Stomach (tissue), 9 donors: ENCODE measurements around the gene FAM47E. TPM values are rescaled to one million over a fixed set of nuclear protein-coding genes. Genes with fewer than 3 reads are reported as not detected.

Source experiments
- DNase-seq, 2 donors: peaks; one replicate each; pipeline versions ENCODE4 v3.0.0 to v3.0.0-alpha.2; 2013 to 2019
- H3K27ac ChIP-seq, 5 donors: fragments of 200-600 bp in 4 of 5; sonication (generic) in 4 of 5; one replicate each; pipeline ENCODE4 v1.5.1; 2013 to 2019; ENCODE audit warnings: mild to moderate bottlenecking in 1 of 5, moderate library complexity in 1 of 5
- H3K27me3 ChIP-seq, 3 donors: fragments of 200-600 bp; sonication (generic); one replicate each; pipeline ENCODE4 v1.5.1; 2017 to 2019; ENCODE audit warnings: mixed run types in 1 of 3
- H3K36me3 ChIP-seq, 4 donors: fragments of 200-600 bp; sonication (generic); 1 replicate in 3 of 4; 2 replicates in 1 of 4; pipeline ENCODE4 v1.5.1; 2016 to 2019
- H3K4me1 ChIP-seq, 4 donors: fragments of 200-600 bp; sonication (generic); one replicate each; pipeline ENCODE4 v1.5.1; 2016 to 2019
- H3K4me3 ChIP-seq, 4 donors: fragments of 200-600 bp; sonication (generic) in 3 of 4; one replicate each; pipeline ENCODE4 v1.5.1; 2016 to 2019; ENCODE audit warnings: mild to moderate bottlenecking in 1 of 4
- H3K9me3 ChIP-seq, 4 donors: fragments of 200-600 bp; sonication (generic); one replicate each; pipeline ENCODE4 v1.5.1; 2016 to 2019
- EP300 ChIP-seq: sonication (generic); formaldehyde crosslinking; IDR thresholded peaks from one replicate; pipeline ENCODE4 v1.6.1; 2017; ENCODE audit warnings: antibody characterized with exemption
- POLR2A ChIP-seq, 4 donors: fragments of 450-650 bp; IDR thresholded peaks; one replicate each; pipeline ENCODE4 v1.6.1; 2016; ENCODE audit warnings: antibody characterized with exemption in 4 of 4, control low read depth in 2 of 4, mild to moderate bottlenecking in 1 of 4, moderate library complexity in 1 of 4
- POLR2AphosphoS5 ChIP-seq, 3 donors: sonication (generic); formaldehyde crosslinking; IDR thresholded peaks; one replicate each; pipeline ENCODE4 v1.6.1; 2016; ENCODE audit warnings: antibody characterized with exemption in 3 of 3
- WGBS, 5 donors: extraction: QIAGEN DNeasy Blood & Tissue Kit in 3 of 5; methylation state at CpG; one replicate each; pipeline versions ENCODE4 v1.1.5 to v1.1.7; 2013 to 2018; 5-methylcytosine and 5-hydroxymethylcytosine counted together
- intact Hi-C: fragments of 100-400 bp; cut with DNase I; formaldehyde crosslinking; loops from one replicate; pipeline ENCODE4 v1.15.1; 2023; ENCODE audit warnings: low total_unique reads
- polyA plus RNA-seq, 3 donors: library from polyadenylated mRNA; stranded (reverse); fragments of 200-250 nt; gene quantifications; one replicate each; pipeline ENCODE4 v1.2.3, GENCODE V29; 2013
- total RNA-seq, 5 donors: library from RNA; depleted of rRNA; stranded (reverse); fragments of >200 nt; gene quantifications; one replicate each; pipeline versions ENCODE4 v1.1.0 to v1.2.3, GENCODE V29; 2014 to 2016
- TF ChIP-seq, protein P1 (sequence below), 7 experiments: fragments of 450-650 bp in 4 of 7; fragments of 200-600 bp in 3 of 7; sonication (generic) in 3 of 7; IDR thresholded peaks; one replicate each; pipeline ENCODE4 v1.5.1; 2016 to 2019; ENCODE audit warnings: antibody characterized with exemption in 7 of 7, control low read depth in 2 of 7, mild to moderate bottlenecking in 1 of 7
- donor health status: healthy with polysubstance abuse.
- donor health status: Bipolar disorder and iron deficiency.
- donor health status: healthy.

Gene FAM47E
- total and polyA plus RNA-seq, 8 donors = under 0.01 to 10.8 (median 6.5) TPM; not detected in 1

GRCh38 chr4:76292730-76293129 lies 41.2 kb downstream of the FAM47E start:
- DNase-seq = no peak
- TF ChIP-seq POLR2A (IDR thresholded peaks at IDR 0.05) (no peak), EP300 (no peak), POLR2AphosphoS5 (IDR thresholded peaks at IDR 0.05) (no peak)
- TF ChIP-seq, protein P1, sequence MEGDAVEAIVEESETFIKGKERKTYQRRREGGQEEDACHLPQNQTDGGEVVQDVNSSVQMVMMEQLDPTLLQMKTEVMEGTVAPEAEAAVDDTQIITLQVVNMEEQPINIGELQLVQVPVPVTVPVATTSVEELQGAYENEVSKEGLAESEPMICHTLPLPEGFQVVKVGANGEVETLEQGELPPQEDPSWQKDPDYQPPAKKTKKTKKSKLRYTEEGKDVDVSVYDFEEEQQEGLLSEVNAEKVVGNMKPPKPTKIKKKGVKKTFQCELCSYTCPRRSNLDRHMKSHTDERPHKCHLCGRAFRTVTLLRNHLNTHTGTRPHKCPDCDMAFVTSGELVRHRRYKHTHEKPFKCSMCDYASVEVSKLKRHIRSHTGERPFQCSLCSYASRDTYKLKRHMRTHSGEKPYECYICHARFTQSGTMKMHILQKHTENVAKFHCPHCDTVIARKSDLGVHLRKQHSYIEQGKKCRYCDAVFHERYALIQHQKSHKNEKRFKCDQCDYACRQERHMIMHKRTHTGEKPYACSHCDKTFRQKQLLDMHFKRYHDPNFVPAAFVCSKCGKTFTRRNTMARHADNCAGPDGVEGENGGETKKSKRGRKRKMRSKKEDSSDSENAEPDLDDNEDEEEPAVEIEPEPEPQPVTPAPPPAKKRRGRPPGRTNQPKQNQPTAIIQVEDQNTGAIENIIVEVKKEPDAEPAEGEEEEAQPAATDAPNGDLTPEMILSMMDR (IDR thresholded peaks at IDR 0.05) = no peak
- H3K9me3 ChIP-seq = peaks cover 0 to 11% (median 5%) of the 10 kb centered on the region in 4 donors
- no peak overlapping the region for H3K4me3 ChIP-seq
- 39 to 64% (median 59%) methylated on average over 3 of the region's 3 CpGs for WGBS, 5 donors
- H3K4me1 ChIP-seq = no peaks in the 10 kb centered on the region
- no peaks in the 10 kb centered on the region for H3K36me3 ChIP-seq
- no peaks in the 10 kb centered on the region for H3K27me3 ChIP-seq
- H3K27ac ChIP-seq = peak overlapping the region in 1 of 5 donors; percentile 8
- intact Hi-C loops = no loop called here

DNA sequence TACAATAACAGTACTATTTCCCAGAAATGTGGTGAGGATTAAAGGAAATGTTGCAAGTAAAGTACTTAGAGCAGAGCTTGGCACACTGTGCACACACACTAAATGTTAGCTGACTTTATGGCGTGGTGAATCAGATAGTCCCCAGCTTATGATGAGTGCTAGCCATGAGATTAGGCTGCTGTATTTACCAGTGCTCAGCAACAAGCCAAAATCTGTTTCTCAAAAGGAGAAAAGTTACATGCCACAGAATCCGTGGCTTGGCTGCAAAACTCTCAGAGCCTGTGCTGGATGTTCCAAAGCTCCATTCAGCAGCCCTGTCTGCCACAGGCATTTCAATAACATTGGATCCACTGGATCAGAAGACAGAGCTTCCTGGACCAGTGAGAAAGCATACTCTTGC lies 42.3 kb downstream of the FAM47E start:
- H3K27ac ChIP-seq = no peak overlapping the region
- H3K36me3 ChIP-seq = no peaks in the 10 kb centered on the region
- intact Hi-C loops = no loop called here
- H3K27me3 ChIP-seq = no peaks in the 10 kb centered on the region
- H3K4me1 ChIP-seq = no peaks in the 10 kb centered on the region
- no peak overlapping the region for H3K4me3 ChIP-seq
- no peak for TF ChIP-seq POLR2AphosphoS5 (IDR thresholded peaks at IDR 0.05)
- TF ChIP-seq, protein P1 (IDR thresholded peaks at IDR 0.05) = no peak
- no peak for TF ChIP-seq POLR2A (IDR thresholded peaks at IDR 0.05)
- TF ChIP-seq EP300 = no peak
- DNase-seq = no peak
- WGBS, 5 donors = 60 to 85% (median 67%) methylated on average over 2 of the region's 2 CpGs
- H3K9me3 ChIP-seq = peaks cover 0 to 18% (median 5%) of the 10 kb centered on the region in 4 donors

DNA sequence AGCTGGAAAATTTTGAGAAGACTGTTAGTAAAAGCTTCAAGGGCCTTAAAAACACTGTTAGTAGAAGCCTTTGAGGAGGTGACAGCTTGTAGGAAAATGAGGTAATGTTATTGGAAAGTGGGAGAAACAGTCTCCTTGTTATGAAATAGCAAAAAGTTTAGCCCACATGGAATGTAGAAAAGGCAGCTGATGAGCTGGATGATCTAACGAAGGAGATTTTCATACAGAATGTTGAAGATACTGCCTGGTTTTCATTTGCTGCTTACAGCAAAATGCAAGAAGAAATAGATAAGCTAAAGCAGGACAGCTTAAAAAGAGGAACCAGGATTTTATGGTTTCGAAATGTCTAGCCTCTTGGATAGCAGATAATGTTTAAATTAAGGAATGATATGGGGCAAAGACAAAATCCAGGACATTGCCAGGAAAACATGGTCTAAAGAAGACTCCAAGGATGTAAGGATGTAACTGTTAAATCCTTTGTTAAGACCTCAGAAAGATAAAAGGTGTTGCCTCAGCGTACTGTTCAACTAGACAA lies 44.8 kb downstream of the FAM47E start:
- Histone ChIP-seq H3K9me3 (peaks cover 0 to 18% (median 5%) of the 10 kb centered on the region in 4 donors), H3K36me3 (no peaks in the 10 kb centered on the region), H3K27ac (no peak overlapping the region), H3K4me1 (peaks cover 0 to 8% (median 2%) of the 10 kb centered on the region in 4 donors), H3K27me3 (no peaks in the 10 kb centered on the region), H3K4me3 (no peak overlapping the region)
- 79 to 97% (median 91%) methylated on average over 3 of the region's 3 CpGs for WGBS, 5 donors
- TF ChIP-seq EP300 (no peak), POLR2A (IDR thresholded peaks at IDR 0.05) (no peak), POLR2AphosphoS5 (IDR thresholded peaks at IDR 0.05) (no peak)
- TF ChIP-seq, protein P1 (IDR thresholded peaks at IDR 0.05) = no peak
- no peak for DNase-seq
- intact Hi-C loops = no loop called here

DNA sequence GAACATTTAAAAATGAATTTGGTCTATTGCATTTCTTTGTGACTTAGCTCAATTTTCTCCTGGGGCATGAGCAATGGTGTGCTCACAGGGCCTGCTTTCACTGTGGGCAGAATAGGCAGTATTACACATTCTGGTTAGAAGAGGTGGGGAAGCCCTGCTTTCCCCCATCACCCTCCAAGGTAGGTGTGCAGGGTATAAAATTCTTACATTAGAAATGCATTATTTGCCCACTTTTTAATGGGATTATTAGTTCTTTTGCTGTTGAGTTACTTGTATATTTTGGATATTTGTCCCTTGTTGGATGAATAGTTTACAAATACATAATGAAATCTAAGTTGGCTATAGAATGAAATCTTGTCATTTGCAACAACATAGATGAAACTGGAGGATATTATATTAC lies 46.7 kb downstream of the FAM47E start:
- Histone ChIP-seq H3K9me3 (peaks cover 0 to 18% (median 5%) of the 10 kb centered on the region in 4 donors), H3K36me3 (no peaks in the 10 kb centered on the region), H3K27me3 (no peaks in the 10 kb centered on the region), H3K4me1 (peaks cover 0 to 24% (median 5%) of the 10 kb centered on the region in 4 donors), H3K27ac (no peak overlapping the region), H3K4me3 (no peak overlapping the region)
- no peak for DNase-seq
- no peak for TF ChIP-seq POLR2AphosphoS5 (IDR thresholded peaks at IDR 0.05)
- TF ChIP-seq, protein P1 (IDR thresholded peaks at IDR 0.05) = no peak
- no peak for TF ChIP-seq POLR2A (IDR thresholded peaks at IDR 0.05)
- no peak for TF ChIP-seq EP300
- intact Hi-C loops = no loop called here
